PFSK-1 (cell line): ENCODE results near the gene PROSER2.

Experiments used
- FOXP2 ChIP-seq: optimal IDR thresholded peaks from 2 replicates; pipeline ENCODE3; 2011; ENCODE audit warnings: borderline replicate concordance, control low read depth, inconsistent platforms; ENCODE audit not compliant: insufficient read depth; ENCODE audit errors: extremely low read length, extremely low read depth
- POLR2AphosphoS5 ChIP-seq: IDR thresholded peaks from 2 replicates; pipeline ENCODE4 v1.6.1; 2012; ENCODE audit warnings: low read depth, mild to moderate bottlenecking, control low read depth, low read length, moderate library complexity
- REST ChIP-seq, 2 experiments: IDR thresholded peaks; 2 replicates each; pipeline versions ENCODE4 v1.6.1 to v1.8.0; 2011 to 2012; ENCODE audit warnings: low read depth in 2 of 2, low read length in 2 of 2, control low read depth in 1 of 2, inconsistent platforms in 1 of 2, mild to moderate bottlenecking in 1 of 2, moderate library complexity in 1 of 2; ENCODE audit not compliant: insufficient read depth in 1 of 2
- SIN3A ChIP-seq: IDR thresholded peaks from 2 replicates; pipeline ENCODE4 v1.6.1; 2012; ENCODE audit warnings: mild to moderate bottlenecking, low read length, moderate library complexity, borderline replicate concordance; ENCODE audit not compliant: insufficient read depth
- TAF1 ChIP-seq: IDR thresholded peaks from 2 replicates; pipeline ENCODE4 v1.6.1; 2012; ENCODE audit warnings: low read length, control low read depth, borderline replicate concordance; ENCODE audit not compliant: insufficient read depth

PROSER2 gene

GRCh38 chr10:11901833-11902475 is 78.8 kb downstream of the PROSER2 start:
- no peak for TF ChIP-seq TAF1
- no peak for TF ChIP-seq FOXP2
- no peak for TF ChIP-seq SIN3A
- no peak for TF ChIP-seq POLR2AphosphoS5
- no peak for TF ChIP-seq REST (IDR thresholded peaks at IDR 0.05; ENCODE audit: insufficient read depth in 1 of 2, low read depth in 2 of 2, low read length in 2 of 2)

GRCh38 chr10:11902646-11903045 is 79.5 kb downstream of the PROSER2 start:
- TF ChIP-seq TAF1 (no peak), REST (IDR thresholded peaks at IDR 0.05; ENCODE audit: insufficient read depth in 1 of 2, low read depth in 2 of 2, low read length in 2 of 2) (no peak), SIN3A (no peak), POLR2AphosphoS5 (no peak), FOXP2 (no peak)

GRCh38 chr10:11906714-11907113 is 83.6 kb downstream of the PROSER2 start:
- TF ChIP-seq REST (IDR thresholded peaks at IDR 0.05; ENCODE audit: insufficient read depth in 1 of 2, low read depth in 2 of 2, low read length in 2 of 2), result no peak
- no peak for TF ChIP-seq FOXP2

- no peak for TF ChIP-seq FOXP2
- TF ChIP-seq POLR2AphosphoS5, result no peak
- TF ChIP-seq SIN3A, result no peak
- TF ChIP-seq TAF1, result no peak
- TF ChIP-seq REST (IDR thresholded peaks at IDR 0.05; ENCODE audit: insufficient read depth in 1 of 2, low read depth in 2 of 2, low read length in 2 of 2), result no peak
Observed at GRCh38 chr10:11907914-11908313, 84.8 kb downstream of the PROSER2 start.

GRCh38 chr10:11908536-11908935 is 85.4 kb downstream of the PROSER2 start:
- TF ChIP-seq TAF1 (no peak), REST (IDR thresholded peaks at IDR 0.05; ENCODE audit: insufficient read depth in 1 of 2, low read depth in 2 of 2, low read length in 2 of 2) (no peak), FOXP2 (no peak), POLR2AphosphoS5 (no peak), SIN3A (no peak)
